HG03439 (cell line): ENCODE measurements around the gene ZNF317.
A peak's percentile ranks its signal among the peaks of the same experiment; 100 is the strongest.

Source experiments
- ATAC-seq: cut with Tn5 transposase; IDR thresholded peaks from one replicate; pipeline ENCODE4 v1.9.1; 2021; ENCODE audit warnings: mild to moderate bottlenecking, moderate library complexity; ENCODE audit not compliant: unreplicated experiment

ZNF317 gene

GRCh38 chr19:9140159-9140874 is at the start of gene ZNF317:
TSS of gene ZNF317 (plus strand) at chr19:9140397. CDS start at chr19:9156017, 15,620 bp downstream.
- peak; percentile 92 for ATAC-seq

DNA sequence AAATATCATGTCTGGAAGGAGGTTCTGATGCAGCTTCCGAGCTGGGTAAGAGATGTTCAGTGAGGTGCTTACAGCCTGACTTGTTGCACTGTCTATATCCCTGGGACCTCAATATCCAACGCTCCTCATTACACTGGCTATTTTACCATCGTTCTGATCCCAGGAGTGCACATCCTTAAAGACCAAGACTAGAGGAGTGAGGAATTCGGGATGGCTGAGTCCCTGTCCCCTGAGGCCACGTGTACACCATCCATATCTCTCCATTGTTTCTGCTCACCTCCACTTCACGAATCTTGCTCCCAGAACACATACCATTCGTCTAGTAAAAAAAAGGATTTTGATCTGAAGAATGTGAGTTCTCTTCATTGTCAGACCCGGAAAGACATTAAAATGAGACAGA is 32.8 kb upstream of the ZNF317 start, which contains the start of gene OR7G2:
OR7G2 (minus strand) TSS at position 101 of the 400 bp plus-strand sequence. CDS start 4,232 bp downstream, outside the sequence.
- ATAC-seq = no peak

- no peak for ATAC-seq
Observed at GRCh38 chr19:9109959-9110358, 30.2 kb upstream of the ZNF317 start.

DNA sequence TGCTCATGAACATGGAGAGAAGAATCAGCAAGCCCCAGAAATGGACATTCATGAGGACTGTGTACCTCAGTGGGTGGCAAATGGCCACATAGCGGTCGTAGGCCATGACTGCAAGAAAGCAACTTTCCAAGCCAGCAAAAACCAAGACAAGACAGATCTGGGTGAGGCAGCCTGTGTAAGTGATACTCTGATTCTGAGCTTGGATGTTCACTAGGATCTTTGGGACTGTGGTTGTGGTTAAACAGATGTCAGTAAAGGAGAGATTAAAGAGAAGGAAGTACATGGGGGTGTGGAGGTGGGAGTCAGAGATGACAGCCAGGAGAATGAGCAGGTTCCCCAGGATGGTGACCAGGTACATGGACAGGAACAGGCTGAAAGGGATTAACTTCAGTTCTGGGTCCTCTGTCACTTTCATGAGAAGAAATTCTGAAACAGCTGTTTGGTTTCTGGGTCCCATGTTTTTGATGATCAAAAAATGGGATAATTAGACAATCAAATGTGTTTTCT is 24.8 kb upstream of the ZNF317 start, which contains the start of gene OR7G1:
OR7G1 (minus strand) TSS at position 457 of the 507 bp plus-strand sequence; CDS start at position 457, 0 bp downstream.
- ATAC-seq = no peak

DNA sequence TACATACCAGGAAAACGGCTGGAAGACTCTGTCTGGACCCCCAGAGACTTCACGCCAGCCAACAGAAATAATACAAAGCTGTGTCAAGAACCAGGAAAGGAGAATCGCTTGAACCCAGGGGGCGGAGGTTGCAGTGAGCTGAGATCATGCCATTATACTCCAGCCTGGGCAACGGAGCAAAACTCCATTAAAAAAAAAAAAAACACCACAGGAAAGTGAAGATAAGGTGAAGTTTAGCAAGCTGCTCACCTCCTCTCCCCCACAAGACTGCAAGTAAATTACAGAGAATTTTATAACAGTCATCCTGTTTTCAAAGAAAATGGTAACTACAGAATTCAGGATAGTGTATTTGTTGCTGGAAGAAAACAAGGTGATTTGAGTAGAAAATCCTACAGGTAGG is 23.6 kb upstream of the ZNF317 start:
- no peak for ATAC-seq

- ATAC-seq = no peak
Observed at GRCh38 chr19:9126900-9127405, 13.2 kb upstream of the ZNF317 start, which contains the start of gene OR7G3. TSS of gene OR7G3 (minus strand) at chr19:9126950. CDS start at chr19:9126950, 0 bp downstream.

DNA sequence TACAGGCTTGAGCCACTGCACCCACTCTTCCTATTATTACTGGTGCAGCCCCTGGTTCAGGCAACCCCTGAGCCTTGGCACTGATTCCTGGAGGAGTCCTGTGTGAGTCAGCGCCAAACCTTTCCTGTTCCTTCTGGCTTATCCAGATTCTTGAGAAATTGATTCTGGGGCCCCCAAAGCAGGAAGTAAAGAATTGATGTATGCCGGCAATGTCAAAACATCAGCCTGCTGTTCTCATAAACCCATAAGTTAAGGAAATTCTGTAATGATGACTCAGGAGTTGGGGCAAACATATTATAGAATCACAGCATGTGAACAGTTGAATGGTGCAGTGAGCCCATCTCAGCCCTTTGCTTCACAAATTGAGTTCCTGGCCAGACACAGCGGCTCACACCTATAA is 12.0 kb upstream of the ZNF317 start:
- ATAC-seq = no peak

GRCh38 chr19:9130965-9131364 is 9.2 kb upstream of the ZNF317 start:
- no peak for ATAC-seq

DNA sequence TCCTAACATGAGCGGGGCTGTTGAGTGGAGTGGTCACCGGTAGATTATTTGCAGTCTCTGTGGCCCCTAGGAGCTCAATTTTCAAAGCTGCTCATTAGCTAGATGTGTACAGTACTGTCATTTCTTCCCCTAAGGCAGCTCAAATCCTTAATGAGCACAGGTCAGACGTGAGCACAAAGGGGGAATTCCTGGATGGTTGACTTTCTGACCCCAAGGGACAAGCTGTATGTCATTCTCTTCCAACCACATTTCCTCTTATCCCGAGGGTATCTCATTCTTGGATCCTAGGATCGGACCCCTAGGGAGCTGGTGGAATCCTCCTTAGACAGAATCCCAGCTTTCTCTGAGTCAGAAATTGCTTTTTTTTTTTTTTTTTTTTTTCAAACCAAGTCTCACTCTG is 7.8 kb upstream of the ZNF317 start:
- no peak for ATAC-seq

- peak; percentile 11 for ATAC-seq
Observed at GRCh38 chr19:9139609-9140158, 513 bp upstream of the ZNF317 start.

DNA sequence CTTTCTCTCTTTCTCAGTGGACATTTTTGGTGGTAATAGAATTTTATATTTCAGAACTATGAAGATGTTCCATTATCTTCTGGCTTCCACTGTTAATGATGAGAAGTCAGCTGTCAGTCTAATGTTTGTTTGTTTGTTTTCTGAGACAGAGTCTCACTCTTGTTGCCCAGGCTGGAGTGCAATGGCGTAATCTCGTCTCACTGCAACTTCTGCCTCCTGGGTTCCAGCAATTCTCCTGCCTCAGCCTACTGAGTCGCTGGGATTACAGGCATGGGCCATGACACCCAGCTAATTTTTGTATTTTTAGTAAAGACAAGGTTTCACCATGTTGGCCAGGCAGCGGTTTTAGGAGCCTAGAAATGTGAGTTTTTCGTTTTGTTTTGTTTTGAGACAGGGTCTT is 4.7 kb downstream of the ZNF317 start:
- ATAC-seq = no peak

GRCh38 chr19:9146882-9147281 is 6.7 kb downstream of the ZNF317 start:
- ATAC-seq = no peak

DNA sequence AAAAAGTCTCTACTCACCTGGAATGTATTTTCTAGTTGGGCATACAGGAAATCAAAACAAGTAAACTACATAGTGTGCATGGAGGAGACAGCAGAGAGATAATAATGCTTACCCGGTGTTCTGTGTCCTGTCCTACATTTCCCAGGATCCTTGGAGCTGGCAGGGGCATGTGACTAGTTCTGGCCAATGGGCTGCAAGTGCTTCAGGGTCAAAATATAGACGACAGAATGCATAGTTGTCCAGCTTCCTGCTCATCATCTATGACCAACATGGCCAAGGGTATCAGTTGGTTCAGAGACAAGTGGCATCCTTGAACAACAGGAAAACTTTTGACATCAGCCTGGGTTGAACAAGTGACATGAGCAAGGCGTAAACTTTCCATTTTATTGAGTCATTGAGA is 8.5 kb downstream of the ZNF317 start:
- no peak for ATAC-seq

DNA sequence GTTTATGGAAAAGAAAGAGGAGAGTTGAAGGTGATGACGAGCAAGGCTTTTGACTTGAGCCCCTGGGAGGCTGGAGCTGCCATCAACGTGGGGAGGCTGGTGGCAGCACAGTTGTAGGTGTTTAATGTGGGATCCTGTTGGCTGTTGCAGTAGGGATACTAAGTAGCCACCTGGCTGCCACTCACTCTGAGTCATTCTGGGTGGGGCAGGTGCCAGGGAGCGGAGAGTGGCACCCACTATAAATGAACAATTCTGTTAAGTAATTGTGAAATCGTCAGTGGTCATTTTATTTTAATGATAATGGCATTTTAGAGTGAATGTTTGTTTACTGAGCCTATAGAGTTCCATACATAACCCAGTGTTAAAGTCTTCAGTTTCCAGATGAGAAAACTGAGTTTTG is 9.8 kb downstream of the ZNF317 start:
- ATAC-seq = no peak

DNA sequence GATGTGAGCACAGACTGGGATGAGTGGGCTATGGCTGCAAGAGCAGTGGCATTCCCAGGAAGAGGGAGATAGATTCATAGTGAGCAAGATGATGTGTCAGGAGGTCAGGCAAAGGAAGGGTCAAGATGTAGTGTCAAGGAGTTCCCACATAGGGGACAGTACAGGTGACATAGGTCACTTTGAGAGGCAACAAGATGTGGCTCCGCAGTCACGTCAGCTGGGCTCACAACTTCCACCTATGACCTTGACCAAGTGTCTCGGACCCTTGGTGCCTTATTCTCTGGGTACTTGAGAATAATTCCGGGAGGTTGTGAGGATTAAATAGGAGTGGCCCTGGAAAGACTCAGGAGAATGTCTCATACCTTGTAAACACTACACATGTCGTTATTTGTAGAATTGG is 10.5 kb downstream of the ZNF317 start:
- ATAC-seq = no peak

DNA sequence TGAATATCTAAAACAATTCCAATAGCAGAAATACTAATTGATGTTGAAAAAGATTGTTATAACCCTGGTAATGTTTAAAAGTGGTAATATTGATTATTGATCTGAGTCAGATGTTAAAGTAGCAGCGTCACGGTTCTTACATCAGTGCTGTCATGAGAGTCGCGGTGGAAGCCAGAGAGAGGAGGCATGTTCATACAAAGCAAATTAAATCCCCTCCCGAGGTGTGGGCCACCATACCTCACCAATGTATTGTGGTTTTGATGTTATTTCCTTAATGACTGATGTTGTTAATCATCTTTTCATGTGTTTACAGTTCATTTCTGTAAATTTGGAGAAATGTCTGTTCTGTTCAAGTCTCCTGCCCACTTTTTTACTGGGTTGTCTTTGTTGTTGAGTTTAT is 11.2 kb downstream of the ZNF317 start:
- no peak for ATAC-seq

DNA sequence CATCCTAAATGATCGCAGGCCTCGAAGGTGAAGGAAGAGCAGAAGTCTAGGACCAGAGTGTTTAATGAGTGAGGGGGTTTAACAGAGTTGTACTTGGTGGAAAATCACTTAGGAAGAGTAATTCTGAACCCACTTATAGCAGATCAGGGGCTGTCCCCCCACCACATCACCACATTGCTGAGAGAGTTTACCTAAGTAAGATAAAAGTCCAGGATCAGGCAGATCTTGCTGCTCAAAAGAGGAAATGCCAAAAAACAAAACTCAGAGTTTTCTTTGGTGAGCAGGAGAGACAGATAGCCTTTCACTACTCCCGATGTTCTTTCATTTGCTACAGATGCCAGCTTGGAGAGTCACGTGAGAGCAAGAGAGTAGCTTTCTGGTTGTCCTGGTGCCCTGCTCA is 15.4 kb downstream of the ZNF317 start:
- no peak for ATAC-seq

- ATAC-seq = no peak
Observed at GRCh38 chr19:9156304-9156703, 16.1 kb downstream of the ZNF317 start.

GRCh38 chr19:9159891-9160290 is 19.7 kb downstream of the ZNF317 start:
- ATAC-seq = no peak

DNA sequence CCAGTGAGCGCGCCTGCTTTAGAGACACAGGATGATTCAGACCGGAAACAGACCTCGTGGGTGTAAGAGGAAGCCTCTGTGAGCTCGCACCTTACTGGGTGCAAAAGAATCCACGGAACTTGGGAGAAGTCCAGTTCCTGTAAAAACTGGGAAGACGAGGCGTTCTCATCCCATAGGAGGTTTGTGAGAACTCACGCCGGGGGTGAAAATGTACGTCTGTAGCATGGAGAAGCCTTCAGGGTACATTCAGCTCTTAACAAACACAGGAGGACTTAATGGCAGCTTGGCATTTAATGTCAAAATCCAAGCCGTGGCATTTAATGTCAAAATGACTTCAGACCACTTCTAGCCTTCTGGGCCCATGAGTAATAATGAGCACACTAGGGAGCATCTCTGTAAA is 21.2 kb downstream of the ZNF317 start:
- ATAC-seq = no peak

- no peak for ATAC-seq
Observed at GRCh38 chr19:9165261-9165660, 25.1 kb downstream of the ZNF317 start.

DNA sequence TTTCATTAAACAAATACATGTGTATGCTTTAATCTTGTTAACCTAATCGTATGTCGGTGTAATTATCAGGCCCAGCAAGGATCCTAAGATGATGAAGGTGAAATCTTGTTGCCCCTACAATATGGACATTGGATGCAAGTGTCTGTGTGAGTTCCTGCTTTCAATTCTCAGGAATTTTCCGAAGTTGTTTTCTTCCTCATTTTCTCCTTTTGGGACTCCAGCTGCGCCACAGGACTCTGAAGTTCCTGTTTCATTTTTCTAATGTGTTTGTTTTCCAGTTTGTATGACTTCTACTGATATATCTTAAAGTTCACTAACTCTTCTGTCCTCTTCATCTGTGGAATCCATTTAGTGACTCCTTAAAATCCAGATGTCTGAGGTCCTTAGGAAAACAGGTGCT is 26.6 kb downstream of the ZNF317 start:
- ATAC-seq = no peak
